Fibroblast of mammary gland (primary cell): ENCODE measurements around the gene TAAR6.
A peak's percentile ranks its signal among the peaks of the same experiment; 100 is the strongest.
"Not testable (repeated sequence)": the region's sequence is repeated elsewhere in the genome, so short reads cannot be mapped to it uniquely, and the experiment has no call there.

Experiments
- DNase-seq: peaks from one replicate; pipeline ENCODE4 v3.0.0-alpha.2; 2010; ENCODE audit warnings: low read depth
- H3K4me3 ChIP-seq: 2 replicates; pipeline ENCODE4 v1.5.1; 2011; ENCODE audit warnings: low read depth, mild to moderate bottlenecking, low read length, moderate library complexity; ENCODE audit not compliant: control insufficient read depth
- TF ChIP-seq, protein P1 (sequence below): conservative IDR thresholded peaks from 2 replicates; pipeline ENCODE4 v1.5.1; 2011; ENCODE audit warnings: low read depth, low read length, inconsistent platforms; ENCODE audit not compliant: control insufficient read depth, insufficient read depth

Gene TAAR6

DNA sequence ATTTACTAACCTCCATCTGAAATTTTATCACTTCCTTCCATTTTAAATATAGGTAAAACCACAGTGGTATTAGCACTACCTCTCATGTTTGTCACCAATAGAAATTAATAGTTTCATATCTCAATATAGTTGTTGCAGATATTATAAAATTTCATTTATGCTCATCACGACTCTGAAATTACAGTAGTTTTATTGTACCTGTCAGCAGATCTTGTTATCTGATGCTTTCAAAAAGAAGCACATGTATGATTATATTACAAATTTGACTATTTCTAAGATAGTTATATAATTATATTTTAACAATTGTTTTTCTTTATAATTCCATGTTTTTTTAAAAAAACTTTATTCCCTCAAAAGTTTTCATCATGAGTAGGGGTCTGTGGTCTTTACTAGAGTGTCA lies 14.6 kb downstream of the TAAR6 start:
- TF ChIP-seq, protein P1, sequence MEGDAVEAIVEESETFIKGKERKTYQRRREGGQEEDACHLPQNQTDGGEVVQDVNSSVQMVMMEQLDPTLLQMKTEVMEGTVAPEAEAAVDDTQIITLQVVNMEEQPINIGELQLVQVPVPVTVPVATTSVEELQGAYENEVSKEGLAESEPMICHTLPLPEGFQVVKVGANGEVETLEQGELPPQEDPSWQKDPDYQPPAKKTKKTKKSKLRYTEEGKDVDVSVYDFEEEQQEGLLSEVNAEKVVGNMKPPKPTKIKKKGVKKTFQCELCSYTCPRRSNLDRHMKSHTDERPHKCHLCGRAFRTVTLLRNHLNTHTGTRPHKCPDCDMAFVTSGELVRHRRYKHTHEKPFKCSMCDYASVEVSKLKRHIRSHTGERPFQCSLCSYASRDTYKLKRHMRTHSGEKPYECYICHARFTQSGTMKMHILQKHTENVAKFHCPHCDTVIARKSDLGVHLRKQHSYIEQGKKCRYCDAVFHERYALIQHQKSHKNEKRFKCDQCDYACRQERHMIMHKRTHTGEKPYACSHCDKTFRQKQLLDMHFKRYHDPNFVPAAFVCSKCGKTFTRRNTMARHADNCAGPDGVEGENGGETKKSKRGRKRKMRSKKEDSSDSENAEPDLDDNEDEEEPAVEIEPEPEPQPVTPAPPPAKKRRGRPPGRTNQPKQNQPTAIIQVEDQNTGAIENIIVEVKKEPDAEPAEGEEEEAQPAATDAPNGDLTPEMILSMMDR: no peak

DNA sequence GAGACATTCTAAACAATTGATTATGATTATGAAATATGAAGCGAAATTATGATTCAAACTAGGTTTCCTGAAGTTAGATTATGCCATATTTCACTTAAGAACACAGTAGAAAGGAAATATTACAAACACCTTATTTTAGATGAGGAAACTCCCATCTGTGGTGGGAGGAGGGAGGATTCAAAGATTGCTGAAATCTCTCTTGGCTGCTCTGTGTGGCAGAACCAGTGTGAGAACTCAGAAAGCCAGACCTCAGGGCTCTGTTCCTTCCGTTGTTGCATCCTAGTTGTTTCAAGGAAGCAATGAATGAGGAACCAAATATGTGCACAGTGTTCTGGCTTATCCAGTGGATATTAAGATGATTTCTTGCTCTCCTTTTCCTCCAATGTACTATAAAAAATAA lies 17.3 kb downstream of the TAAR6 start:
- H3K4me3 ChIP-seq: no peak overlapping the region

More for the DNA sequence above, 14.6 kb downstream of the TAAR6 start:
- H3K4me3 ChIP-seq: no peak overlapping the region
- no peak for DNase-seq

DNA sequence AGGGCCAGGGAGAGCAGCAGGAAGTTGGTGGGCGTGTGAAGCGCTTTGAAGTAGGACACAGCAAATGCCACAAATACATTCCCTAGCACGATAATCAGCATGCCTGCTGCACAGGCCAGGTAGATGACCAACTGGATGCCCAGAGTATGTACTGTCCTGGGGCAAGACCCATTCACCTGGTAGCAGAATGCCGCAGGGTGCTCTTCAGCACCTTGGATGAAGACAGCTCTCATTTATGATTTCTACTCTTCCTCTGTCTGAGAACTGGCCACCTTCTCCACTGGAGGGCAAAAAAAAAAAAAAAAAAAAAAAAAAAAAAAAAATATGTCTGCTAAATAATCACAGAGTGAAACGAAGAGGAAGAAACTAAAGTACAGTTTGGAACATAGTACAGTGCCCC lies 19.3 kb downstream of the TAAR6 start, which contains the start of gene TAAR5:
Gene TAAR5 (minus strand): TSS at position 288 of the 400 bp plus-strand sequence. CDS start 55 bp downstream, at position 233.
- TF ChIP-seq, protein P1: no peak
- DNase-seq: no peak
- H3K4me3 ChIP-seq: no peak within 1 kb of the TSS

More for the DNA sequence above, 17.3 kb downstream of the TAAR6 start:
- TF ChIP-seq, protein P1: no peak
- DNase-seq: no peak

DNA sequence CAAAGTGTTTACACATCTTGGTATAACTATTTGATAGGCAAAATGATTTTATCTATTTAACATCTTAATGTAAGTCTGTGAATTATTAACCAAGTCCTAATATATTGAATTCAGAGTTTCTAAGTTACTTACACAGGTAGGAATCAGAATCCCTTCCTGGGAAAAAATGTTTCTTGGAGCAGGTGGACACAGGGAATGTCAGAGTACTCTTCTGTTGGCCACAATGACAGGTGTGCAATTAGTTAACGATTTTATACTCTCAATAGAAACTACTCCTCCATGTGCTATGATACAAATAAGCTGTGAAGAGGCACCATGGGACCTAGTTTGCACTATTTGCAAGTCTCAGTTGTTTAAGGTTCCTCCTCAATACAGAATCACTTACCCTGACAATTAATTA lies 20.2 kb downstream of the TAAR6 start:
- TF ChIP-seq, protein P1: no peak
- DNase-seq: no peak
- H3K4me3 ChIP-seq: no peak overlapping the region

DNA sequence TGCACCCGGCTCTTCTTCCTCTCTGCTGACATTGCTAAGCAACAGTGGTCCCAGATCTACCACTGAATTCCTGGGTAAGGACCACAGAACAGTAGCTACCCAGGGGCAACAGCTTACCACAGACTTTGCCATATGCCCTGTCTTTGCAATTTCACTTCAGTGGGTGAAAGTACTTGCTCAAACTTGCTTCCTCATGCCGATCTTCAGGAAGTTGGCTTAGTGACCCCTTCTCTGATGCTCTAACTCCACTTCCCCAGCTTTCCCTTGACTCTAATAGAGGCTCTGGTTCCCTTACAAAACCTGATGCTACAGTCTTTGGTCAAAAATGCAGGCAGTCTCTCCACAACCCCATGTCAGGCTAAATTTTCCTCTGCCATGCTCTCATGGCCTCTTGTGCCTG lies 22.7 kb downstream of the TAAR6 start:
- TF ChIP-seq, protein P1: no peak
- H3K4me3 ChIP-seq: no peak overlapping the region
- DNase-seq: no peak

DNA sequence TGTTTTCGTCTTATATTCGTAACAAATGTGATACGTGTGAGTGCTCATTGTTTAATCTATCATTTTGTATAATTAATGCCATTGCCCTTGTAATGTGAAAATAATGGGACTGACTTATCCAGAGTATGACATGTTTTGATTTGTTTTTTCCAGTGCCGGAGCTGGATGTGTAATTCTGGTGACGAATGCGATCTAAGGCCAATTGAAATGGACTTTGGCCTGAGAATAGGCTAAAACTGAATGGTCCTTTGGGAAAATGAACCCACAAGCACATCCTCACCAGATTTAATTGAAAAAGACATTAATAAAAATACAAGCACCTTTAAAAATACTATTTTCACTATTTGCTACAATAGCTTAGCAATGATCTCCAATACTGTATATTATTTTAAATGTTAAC lies 26.1 kb downstream of the TAAR6 start:
- TF ChIP-seq, protein P1: no peak
- H3K4me3 ChIP-seq: no peak overlapping the region
- no peak for DNase-seq

DNA sequence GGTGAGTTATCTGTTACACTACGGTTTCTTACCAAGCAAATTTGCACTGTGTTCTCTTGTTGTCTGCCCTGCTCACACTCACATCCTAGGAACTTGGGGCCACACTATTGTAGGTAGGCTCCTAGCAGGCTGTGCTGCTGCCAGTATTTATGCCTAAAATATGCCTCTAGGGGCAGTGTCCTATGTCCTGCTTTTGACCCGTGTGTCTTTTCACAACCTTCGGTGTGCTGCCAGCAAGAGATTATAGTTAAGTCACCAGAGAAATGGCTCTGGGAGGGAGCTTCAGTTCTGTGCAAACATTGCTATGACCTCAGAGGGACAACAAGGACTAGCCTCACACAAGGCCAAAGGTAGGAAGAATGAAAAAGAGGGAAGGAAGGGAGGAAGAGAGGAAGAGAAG lies 28.4 kb downstream of the TAAR6 start:
- TF ChIP-seq, protein P1: peak; percentile 29
- H3K4me3 ChIP-seq: no peak overlapping the region
- no peak for DNase-seq

DNA sequence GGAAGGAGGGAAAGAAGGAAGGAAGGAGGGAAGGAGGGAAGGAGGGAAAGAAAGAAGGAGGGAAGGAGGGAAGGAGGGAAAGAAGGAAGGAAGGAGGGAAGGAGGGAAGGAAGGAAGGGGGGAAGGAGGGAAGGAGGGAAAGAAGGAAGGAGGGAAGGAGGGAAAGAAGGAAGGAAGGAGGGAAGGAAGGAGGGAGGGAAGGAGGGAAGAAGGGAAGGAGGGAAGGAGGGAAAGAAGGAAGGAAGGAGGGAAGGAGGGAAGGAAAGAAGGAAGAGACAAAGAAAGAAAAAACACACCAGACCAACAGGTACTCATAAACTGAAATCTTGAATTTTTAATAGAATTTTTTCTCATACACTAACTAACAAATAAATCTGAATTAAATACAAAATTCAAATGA lies 30.8 kb downstream of the TAAR6 start:
- not testable (repeated sequence) for H3K4me3 ChIP-seq, DNase-seq
